ENCODE data around the gene OSBPL8.
"Not testable (repeated sequence)": the region's sequence is repeated elsewhere in the genome, so short reads cannot be mapped to it uniquely, and the experiment has no call there.

Gene OSBPL8

GRCh38 chr12:76384560-76384959 is 175.0 kb downstream of the OSBPL8 start:
- no peak for ATAC-seq
- TF ChIP-seq CSDC2 (CRISPR knock-in tag; IDR thresholded peaks at IDR 0.05) (no peak), BACH2 (CRISPR knock-in tag; IDR thresholded peaks at IDR 0.05; ENCODE audit: borderline replicate concordance) (no peak), SNAI2 (CRISPR knock-in tag; IDR thresholded peaks at IDR 0.05) (no peak), RARB (CRISPR knock-in tag; IDR thresholded peaks at IDR 0.05) (no peak), ARNTL (CRISPR knock-in tag; IDR thresholded peaks at IDR 0.05; ENCODE audit: borderline replicate concordance, low read depth) (no peak), PPARA (CRISPR knock-in tag; IDR thresholded peaks at IDR 0.05; ENCODE audit: borderline replicate concordance) (no peak), OSR1 (CRISPR knock-in tag; IDR thresholded peaks at IDR 0.05) (no peak), ISL1 (CRISPR knock-in tag; IDR thresholded peaks at IDR 0.05) (no peak), GLIS3 (CRISPR knock-in tag; IDR thresholded peaks at IDR 0.05) (no peak), ZFP3 (CRISPR knock-in tag; IDR thresholded peaks at IDR 0.05) (no peak), ZNF70 (CRISPR knock-in tag; IDR thresholded peaks at IDR 0.05) (no peak)

- TF ChIP-seq ZNF8 (CRISPR knock-in tag; IDR thresholded peaks at IDR 0.05) = no peak
- no peak for TF ChIP-seq TOX (CRISPR knock-in tag; IDR thresholded peaks at IDR 0.05; ENCODE audit: borderline replicate concordance)
- TF ChIP-seq GLIS3 (CRISPR knock-in tag; IDR thresholded peaks at IDR 0.05) = no peak
- TF ChIP-seq, protein P1, sequence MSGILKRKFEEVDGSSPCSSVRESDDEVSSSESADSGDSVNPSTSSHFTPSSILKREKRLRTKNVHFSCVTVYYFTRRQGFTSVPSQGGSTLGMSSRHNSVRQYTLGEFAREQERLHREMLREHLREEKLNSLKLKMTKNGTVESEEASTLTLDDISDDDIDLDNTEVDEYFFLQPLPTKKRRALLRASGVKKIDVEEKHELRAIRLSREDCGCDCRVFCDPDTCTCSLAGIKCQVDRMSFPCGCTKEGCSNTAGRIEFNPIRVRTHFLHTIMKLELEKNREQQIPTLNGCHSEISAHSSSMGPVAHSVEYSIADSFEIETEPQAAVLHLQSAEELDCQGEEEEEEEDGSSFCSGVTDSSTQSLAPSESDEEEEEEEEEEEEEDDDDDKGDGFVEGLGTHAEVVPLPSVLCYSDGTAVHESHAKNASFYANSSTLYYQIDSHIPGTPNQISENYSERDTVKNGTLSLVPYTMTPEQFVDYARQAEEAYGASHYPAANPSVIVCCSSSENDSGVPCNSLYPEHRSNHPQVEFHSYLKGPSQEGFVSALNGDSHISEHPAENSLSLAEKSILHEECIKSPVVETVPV (CRISPR knock-in tag; IDR thresholded peaks at IDR 0.05) = no peak
- no peak for TF ChIP-seq ZNF565 (CRISPR knock-in tag; conservative IDR thresholded peaks at IDR 0.05; ENCODE audit: low read depth)
- ATAC-seq = no peak
Observed at GRCh38 chr12:76383988-76384387, 175.6 kb downstream of the OSBPL8 start.

DNA sequence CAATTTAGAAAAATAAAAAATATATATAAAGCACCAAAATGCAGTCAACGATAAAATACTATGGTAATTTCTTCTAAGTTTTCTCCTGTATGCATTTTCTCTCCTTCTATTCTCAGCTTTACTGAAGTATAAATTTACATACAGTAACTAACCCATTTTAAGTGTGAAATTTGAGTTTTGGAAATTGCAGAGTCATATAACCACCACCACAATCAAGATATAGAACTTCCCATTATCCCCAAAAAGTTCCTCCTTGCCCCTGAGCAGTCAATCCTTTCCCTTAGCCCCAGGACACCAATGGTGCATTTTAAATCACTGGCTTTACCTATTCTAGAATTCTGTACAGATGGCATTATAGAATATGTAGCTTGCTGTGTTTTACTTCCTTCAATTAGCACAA is 180.3 kb downstream of the OSBPL8 start:
- TF ChIP-seq, protein P1 (CRISPR knock-in tag; IDR thresholded peaks at IDR 0.05) = no peak
- no peak for ATAC-seq

- ATAC-seq = not testable (repeated sequence)
Observed at GRCh38 chr12:76376876-76377275, 182.7 kb downstream of the OSBPL8 start.

DNA sequence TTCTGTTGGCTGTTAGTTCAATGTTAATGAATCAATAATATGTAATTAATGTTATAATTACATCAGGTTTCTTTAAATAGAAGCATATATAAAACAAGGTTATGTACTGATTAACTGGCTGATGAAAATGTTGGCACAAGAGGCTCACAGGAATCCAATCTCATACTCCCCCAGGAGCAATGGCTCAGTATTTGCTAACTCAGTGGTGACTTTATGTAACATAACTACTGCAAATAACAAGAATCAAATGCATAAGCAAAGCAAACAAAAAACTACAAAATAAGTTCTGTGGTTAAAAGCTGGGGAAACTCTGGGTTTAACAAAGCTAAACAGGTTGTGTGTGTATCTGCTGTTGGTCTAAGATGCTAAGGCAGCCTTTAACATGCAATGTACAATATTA is 183.6 kb downstream of the OSBPL8 start:
- ATAC-seq = no peak
- TF ChIP-seq, protein P2, sequence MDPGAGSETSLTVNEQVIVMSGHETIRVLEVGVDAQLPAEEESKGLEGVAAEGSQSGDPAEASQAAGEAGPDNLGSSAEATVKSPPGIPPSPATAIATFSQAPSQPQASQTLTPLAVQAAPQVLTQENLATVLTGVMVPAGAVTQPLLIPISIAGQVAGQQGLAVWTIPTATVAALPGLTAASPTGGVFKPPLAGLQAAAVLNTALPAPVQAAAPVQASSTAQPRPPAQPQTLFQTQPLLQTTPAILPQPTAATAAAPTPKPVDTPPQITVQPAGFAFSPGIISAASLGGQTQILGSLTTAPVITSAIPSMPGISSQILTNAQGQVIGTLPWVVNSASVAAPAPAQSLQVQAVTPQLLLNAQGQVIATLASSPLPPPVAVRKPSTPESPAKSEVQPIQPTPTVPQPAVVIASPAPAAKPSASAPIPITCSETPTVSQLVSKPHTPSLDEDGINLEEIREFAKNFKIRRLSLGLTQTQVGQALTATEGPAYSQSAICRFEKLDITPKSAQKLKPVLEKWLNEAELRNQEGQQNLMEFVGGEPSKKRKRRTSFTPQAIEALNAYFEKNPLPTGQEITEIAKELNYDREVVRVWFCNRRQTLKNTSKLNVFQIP (CRISPR knock-in tag; IDR thresholded peaks at IDR 0.05; ENCODE audit: borderline replicate concordance, low read depth) = no peak
- TF ChIP-seq PPARA (CRISPR knock-in tag; IDR thresholded peaks at IDR 0.05; ENCODE audit: borderline replicate concordance) (no peak), ZNF70 (CRISPR knock-in tag; IDR thresholded peaks at IDR 0.05) (no peak), OSR1 (CRISPR knock-in tag; IDR thresholded peaks at IDR 0.05) (no peak), BACH2 (CRISPR knock-in tag; IDR thresholded peaks at IDR 0.05; ENCODE audit: borderline replicate concordance) (no peak), SNAI2 (CRISPR knock-in tag; IDR thresholded peaks at IDR 0.05) (no peak), CSDC2 (CRISPR knock-in tag; IDR thresholded peaks at IDR 0.05) (no peak)
- TF ChIP-seq, protein P3, sequence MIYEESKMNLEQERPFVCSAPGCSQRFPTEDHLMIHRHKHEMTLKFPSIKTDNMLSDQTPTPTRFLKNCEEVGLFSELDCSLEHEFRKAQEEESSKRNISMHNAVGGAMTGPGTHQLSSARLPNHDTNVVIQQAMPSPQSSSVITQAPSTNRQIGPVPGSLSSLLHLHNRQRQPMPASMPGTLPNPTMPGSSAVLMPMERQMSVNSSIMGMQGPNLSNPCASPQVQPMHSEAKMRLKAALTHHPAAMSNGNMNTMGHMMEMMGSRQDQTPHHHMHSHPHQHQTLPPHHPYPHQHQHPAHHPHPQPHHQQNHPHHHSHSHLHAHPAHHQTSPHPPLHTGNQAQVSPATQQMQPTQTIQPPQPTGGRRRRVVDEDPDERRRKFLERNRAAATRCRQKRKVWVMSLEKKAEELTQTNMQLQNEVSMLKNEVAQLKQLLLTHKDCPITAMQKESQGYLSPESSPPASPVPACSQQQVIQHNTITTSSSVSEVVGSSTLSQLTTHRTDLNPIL (CRISPR knock-in tag; IDR thresholded peaks at IDR 0.05; ENCODE audit: low read depth) = no peak

DNA sequence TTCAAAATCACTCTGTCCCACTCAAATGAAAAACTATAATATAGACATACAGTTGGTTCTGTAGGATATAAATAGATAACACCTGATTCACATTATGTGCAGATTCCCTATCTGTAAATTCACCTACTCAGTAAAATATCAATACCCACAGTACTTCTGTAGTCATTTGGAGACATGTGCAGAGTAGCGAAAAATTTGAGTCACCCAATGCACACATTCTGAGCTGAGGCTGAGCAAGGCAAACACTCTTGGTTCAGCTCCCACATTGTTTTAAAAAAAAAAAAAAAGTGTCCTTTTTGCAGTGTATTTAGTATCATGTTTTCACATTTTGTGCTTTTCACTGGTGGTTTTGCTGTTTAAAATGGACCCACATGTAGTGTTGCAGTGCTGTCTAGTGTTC is 184.1 kb downstream of the OSBPL8 start:
- no peak for ATAC-seq
- no peak for TF ChIP-seq TCF4 (CRISPR knock-in tag; IDR thresholded peaks at IDR 0.05; ENCODE audit: borderline replicate concordance)
